Neural progenitor cell (in vitro differentiated cells): Measurements from ENCODE around the gene MROH8.

ENCODE experiments used
- CTCF ChIP-seq: fragments of 200-600 bp; sonication (generic); IDR thresholded peaks from 2 replicates; pipeline ENCODE4 v1.5.1; 2017; ENCODE audit warnings: antibody characterized with exemption, mild to moderate bottlenecking
- EZH2 ChIP-seq: fragments of 200-600 bp; sonication (generic); IDR thresholded peaks from 2 replicates; pipeline ENCODE4 v1.6.1; 2017; ENCODE audit warnings: antibody characterized with exemption, mild to moderate bottlenecking, moderate library complexity

DNA sequence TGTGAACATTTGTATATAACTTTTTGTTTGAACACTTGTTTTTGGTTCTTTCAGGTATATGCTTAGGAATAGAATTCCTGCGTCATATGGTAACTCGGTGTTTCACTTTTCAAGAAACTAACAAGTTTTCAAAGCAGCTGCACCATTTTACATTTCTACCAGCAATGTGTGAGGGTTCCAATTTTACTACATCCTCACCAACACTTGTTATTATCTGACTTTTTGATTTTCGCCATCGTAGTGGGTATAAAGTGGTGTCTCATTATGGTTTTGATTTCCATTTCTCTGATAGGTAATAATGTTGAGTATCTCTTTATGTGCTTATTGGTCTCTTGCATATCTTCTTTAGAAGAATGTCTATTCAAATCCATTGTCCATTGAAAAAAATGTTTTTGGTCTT is 39.6 kb upstream of the MROH8 start:
- TF ChIP-seq CTCF (no peak), EZH2 (no peak)
